ENCODE data around the gene STMN3.

DNA sequence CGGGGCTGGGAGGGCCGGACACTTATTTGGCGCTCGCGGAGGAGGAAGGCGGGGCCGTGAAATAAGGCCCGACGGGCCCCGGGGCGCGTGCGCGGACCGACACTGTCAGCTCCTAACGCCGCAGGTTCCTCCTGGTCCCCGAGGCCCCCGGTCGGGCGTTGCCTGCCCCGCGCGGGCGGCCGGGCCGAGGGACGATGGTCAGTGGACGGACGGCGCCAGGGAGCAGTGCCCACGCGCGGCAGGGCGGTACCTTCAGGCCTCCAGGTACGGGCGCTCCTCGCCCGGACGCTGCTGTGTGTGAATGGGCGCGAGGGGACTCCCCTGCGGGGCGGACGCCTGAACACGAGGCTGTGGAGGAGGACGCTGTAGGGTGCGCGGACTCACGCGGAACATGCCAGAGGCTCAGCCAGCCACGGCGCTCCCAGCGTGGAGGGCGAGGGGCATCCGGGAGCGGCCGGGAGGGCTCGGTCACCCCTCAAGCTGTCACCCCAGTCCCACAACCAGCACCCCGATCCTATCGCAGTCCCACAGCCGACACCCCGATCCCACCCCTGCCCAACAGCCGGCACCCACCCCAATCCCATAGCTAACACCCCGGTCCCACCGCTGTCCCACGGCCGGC lies 26.0 kb downstream of the STMN3 start:
- TF ChIP-seq, protein P1, sequence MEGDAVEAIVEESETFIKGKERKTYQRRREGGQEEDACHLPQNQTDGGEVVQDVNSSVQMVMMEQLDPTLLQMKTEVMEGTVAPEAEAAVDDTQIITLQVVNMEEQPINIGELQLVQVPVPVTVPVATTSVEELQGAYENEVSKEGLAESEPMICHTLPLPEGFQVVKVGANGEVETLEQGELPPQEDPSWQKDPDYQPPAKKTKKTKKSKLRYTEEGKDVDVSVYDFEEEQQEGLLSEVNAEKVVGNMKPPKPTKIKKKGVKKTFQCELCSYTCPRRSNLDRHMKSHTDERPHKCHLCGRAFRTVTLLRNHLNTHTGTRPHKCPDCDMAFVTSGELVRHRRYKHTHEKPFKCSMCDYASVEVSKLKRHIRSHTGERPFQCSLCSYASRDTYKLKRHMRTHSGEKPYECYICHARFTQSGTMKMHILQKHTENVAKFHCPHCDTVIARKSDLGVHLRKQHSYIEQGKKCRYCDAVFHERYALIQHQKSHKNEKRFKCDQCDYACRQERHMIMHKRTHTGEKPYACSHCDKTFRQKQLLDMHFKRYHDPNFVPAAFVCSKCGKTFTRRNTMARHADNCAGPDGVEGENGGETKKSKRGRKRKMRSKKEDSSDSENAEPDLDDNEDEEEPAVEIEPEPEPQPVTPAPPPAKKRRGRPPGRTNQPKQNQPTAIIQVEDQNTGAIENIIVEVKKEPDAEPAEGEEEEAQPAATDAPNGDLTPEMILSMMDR (IDR thresholded peaks at IDR 0.05): no peak
- TF ChIP-seq POLR2AphosphoS5 (IDR thresholded peaks at IDR 0.05) (peak; percentile 24 to 81 (median 74)), EP300 (IDR thresholded peaks at IDR 0.05) (peak in 1 of 4 donors; percentile 5), POLR2A (IDR thresholded peaks at IDR 0.05) (peak; percentile 36 to 56)

All from sigmoid colon (tissue), 4 donors.